GM18868 (cell line): ENCODE measurements around the gene GGT6.
"Not testable (repeated sequence)": the region's sequence is repeated elsewhere in the genome, so short reads cannot be mapped to it uniquely, and the experiment has no call there.

Source experiments
- ATAC-seq: cut with Tn5 transposase; IDR thresholded peaks from one replicate; pipeline ENCODE4 v1.9.1; 2021; ENCODE audit warnings: mild to moderate bottlenecking, moderate library complexity; ENCODE audit not compliant: unreplicated experiment

GGT6 gene

GRCh38 chr17:4560421-4560820 is at the start of gene GGT6:
GGT6 (minus strand) TSS chr17:4560577; CDS start chr17:4560521, 56 bp downstream.
- no peak for ATAC-seq

- no peak for ATAC-seq
Observed at GRCh38 chr17:4610162-4610561, 49.8 kb upstream of the GGT6 start.

GRCh38 chr17:4609761-4610160 is 49.4 kb upstream of the GGT6 start:
- ATAC-seq = no peak

- no peak for ATAC-seq
Observed at GRCh38 chr17:4607773-4608187, 47.4 kb upstream of the GGT6 start.

- no peak for ATAC-seq
Observed at GRCh38 chr17:4607261-4607741, 46.9 kb upstream of the GGT6 start.

GRCh38 chr17:4605826-4606225 is 45.4 kb upstream of the GGT6 start:
- no peak for ATAC-seq

- not testable (repeated sequence) for ATAC-seq
Observed at GRCh38 chr17:4604736-4605135, 44.4 kb upstream of the GGT6 start.

GRCh38 chr17:4604111-4604644 is 43.8 kb upstream of the GGT6 start:
- ATAC-seq = no peak

- ATAC-seq = no peak
Observed at GRCh38 chr17:4602041-4602440, 41.7 kb upstream of the GGT6 start.

GRCh38 chr17:4601326-4601725 is 40.9 kb upstream of the GGT6 start:
- ATAC-seq = no peak

GRCh38 chr17:4600563-4600962 is 40.2 kb upstream of the GGT6 start:
- no peak for ATAC-seq

- no peak for ATAC-seq
Observed at GRCh38 chr17:4599505-4600281, 39.3 kb upstream of the GGT6 start.

GRCh38 chr17:4598776-4599504 is 38.6 kb upstream of the GGT6 start:
- ATAC-seq = no peak

- ATAC-seq = no peak
Observed at GRCh38 chr17:4597975-4598374, 37.6 kb upstream of the GGT6 start.

GRCh38 chr17:4596636-4597380 is 36.4 kb upstream of the GGT6 start:
- no peak for ATAC-seq

GRCh38 chr17:4595685-4596342 is 35.4 kb upstream of the GGT6 start:
- not testable (repeated sequence) for ATAC-seq

- ATAC-seq = no peak
Observed at GRCh38 chr17:4594931-4595684, 34.7 kb upstream of the GGT6 start.

- no peak for ATAC-seq
Observed at GRCh38 chr17:4594406-4594805, 34.0 kb upstream of the GGT6 start.

GRCh38 chr17:4593021-4593421 is 32.6 kb upstream of the GGT6 start:
- no peak for ATAC-seq
